HG03469 (cell line): ENCODE measurements around the gene STK17A.

Experiments used
- ATAC-seq: cut with Tn5 transposase; IDR thresholded peaks from one replicate; pipeline ENCODE4 v1.9.1; 2021; ENCODE audit warnings: mild to moderate bottlenecking, moderate library complexity, moderate number of reproducible peaks; ENCODE audit not compliant: unreplicated experiment

The STK17A gene

GRCh38 chr7:43630482-43630881 is 47.6 kb downstream of the STK17A start:
- ATAC-seq = no peak

- ATAC-seq = no peak
Measured at GRCh38 chr7:43631559-43631958, 48.7 kb downstream of the STK17A start.

- no peak for ATAC-seq
Measured at GRCh38 chr7:43632746-43633145, 49.8 kb downstream of the STK17A start.

GRCh38 chr7:43634384-43634783 is 51.5 kb downstream of the STK17A start:
- no peak for ATAC-seq

- no peak for ATAC-seq
Measured at GRCh38 chr7:43636093-43636492, 53.2 kb downstream of the STK17A start.

- ATAC-seq = no peak
Measured at GRCh38 chr7:43637114-43637806, 54.4 kb downstream of the STK17A start.

GRCh38 chr7:43639858-43640491 is 57.1 kb downstream of the STK17A start:
- ATAC-seq = no peak

GRCh38 chr7:43640679-43641078 is 57.8 kb downstream of the STK17A start:
- ATAC-seq = no peak

- no peak for ATAC-seq
Measured at GRCh38 chr7:43642897-43643630, 60.2 kb downstream of the STK17A start.

- ATAC-seq = no peak
Measured at GRCh38 chr7:43643846-43644245, 60.9 kb downstream of the STK17A start.

- ATAC-seq = no peak
Measured at GRCh38 chr7:43645699-43646226, 62.9 kb downstream of the STK17A start.

- no peak for ATAC-seq
Measured at GRCh38 chr7:43646603-43647338, 63.9 kb downstream of the STK17A start.

- no peak for ATAC-seq
Measured at GRCh38 chr7:43647339-43647672, 64.4 kb downstream of the STK17A start.

GRCh38 chr7:43647673-43648472 is 65.0 kb downstream of the STK17A start:
- no peak for ATAC-seq

GRCh38 chr7:43648473-43649406 is 65.8 kb downstream of the STK17A start:
- ATAC-seq = peak; percentile 39

- ATAC-seq = peak; percentile 55
Measured at GRCh38 chr7:43649755-43650274, 66.9 kb downstream of the STK17A start.

GRCh38 chr7:43650457-43651052 is 67.6 kb downstream of the STK17A start:
- no peak for ATAC-seq

GRCh38 chr7:43652364-43652763 is 69.5 kb downstream of the STK17A start:
- no peak for ATAC-seq

- ATAC-seq = no peak
Measured at GRCh38 chr7:43653466-43653865, 70.6 kb downstream of the STK17A start.
